Effector CD8-positive, alpha-beta T cell (primary cell): Measurements from ENCODE around the gene MOB2.

ENCODE experiments used
- DNase-seq: peaks from one replicate; lab custom pipeline; 2025; lab: John Stamatoyannopoulos, UW

The MOB2 gene

DNA sequence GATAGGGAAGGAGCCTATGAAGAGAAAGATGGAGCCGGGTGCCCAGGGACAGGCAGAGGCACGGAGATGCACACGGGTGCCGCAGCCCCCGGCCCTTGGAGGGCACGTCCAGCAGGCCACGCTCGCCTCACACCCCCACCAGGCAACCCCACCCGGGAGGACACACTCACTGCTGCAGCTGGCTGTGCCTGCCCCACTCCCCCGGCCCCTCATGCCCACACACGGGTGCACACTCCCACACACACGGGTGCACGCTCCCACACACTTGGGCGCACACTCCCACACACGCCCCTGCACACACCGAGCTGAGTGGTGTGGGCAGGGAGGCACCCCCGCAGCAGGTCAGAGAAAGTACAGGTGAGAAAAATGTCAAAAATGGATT is 1.1 kb downstream of the MOB2 start:
- DNase-seq: no peak

DNA sequence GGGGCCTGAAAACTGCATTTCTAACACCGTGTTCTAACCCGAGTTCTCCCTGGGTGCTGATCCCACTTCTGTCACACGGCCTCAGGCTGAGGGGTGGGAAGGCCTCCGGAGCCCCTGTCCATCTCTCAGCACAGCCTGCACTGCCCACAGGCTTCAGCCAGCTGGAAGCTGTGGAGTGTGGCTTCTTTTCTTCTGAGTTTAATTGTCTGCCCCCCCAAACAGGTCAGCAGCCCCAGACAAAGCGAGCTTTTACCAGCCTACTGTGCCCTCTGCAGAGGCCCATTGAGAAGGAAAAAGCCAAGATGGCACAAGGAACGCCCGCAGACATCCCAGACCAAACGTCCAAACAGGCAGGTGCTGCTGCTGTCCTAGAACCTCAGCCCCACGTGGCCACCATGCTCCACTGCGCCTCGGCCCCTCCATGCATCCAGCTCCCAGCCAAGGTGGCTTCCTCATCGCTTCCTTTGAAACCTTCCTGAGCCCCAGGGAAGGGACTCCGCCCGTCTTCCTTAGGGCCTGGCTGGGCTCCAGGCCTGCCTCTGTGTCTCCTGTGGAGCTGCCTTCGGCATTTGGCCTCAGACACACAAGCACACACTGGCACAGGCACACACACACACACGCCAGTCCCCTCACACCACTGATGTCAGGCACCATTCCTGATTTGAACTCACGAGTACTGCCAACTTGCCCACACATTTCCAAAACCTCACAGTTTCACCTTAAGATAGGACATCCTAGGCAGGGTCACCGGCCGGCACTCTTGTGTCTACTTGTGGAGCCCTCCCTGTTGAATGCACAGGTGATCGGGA is 1.7 kb downstream of the MOB2 start:
- DNase-seq: no peak

DNA sequence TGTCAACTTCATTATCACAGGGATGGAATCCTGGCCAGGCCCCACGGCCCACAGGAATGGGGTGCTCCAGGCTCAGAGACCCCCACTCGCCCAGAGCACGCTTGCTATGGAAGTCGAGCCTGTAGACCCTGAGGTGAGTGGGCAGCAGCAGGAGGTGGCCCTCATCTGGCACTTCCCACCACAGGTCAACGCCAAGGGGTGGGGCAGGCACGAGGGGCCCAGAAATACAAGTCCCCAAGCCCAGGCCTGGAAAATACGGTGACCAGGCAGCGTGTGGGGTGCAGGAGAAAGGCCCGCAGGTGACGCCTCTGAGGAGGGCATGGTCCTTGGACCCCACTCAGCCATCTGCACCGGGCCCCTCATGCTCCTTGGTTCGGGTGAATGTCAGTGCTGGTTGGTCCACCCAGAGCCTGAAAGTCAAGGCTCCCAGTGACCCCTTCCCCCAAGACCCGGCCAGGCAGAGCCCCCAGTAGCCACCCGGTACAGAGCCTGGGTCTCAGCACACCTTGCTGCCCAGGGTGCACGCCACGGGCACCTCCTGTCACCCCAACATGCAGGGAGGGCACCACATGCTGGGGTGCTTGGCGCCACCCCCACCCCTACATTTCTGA is 2.4 kb downstream of the MOB2 start:
- DNase-seq: no peak

DNA sequence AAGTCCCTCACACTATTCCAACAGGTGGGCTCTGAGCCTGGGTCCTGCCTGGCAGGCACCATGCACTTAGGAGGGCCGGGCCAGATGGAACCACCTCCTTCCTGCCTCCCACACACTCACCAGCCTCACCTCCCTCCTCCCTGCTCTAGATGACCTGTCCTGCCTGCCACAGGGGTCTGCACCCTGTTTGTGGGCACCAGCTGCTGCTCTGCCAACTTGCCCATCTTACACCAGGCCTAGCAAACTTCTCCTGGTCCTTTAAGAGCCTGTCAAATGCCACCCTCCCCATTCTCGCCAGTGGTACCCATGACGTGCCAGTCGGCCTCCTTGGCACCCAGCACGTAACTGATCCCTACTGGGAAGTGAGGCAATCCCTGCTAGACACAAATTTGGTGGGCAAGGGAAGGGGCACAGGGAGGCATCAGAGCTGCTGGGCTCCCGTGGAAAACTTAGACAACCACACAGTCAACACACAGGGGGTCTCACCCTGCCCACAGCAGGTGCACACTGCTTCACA is 3.1 kb downstream of the MOB2 start:
- DNase-seq: no peak

DNA sequence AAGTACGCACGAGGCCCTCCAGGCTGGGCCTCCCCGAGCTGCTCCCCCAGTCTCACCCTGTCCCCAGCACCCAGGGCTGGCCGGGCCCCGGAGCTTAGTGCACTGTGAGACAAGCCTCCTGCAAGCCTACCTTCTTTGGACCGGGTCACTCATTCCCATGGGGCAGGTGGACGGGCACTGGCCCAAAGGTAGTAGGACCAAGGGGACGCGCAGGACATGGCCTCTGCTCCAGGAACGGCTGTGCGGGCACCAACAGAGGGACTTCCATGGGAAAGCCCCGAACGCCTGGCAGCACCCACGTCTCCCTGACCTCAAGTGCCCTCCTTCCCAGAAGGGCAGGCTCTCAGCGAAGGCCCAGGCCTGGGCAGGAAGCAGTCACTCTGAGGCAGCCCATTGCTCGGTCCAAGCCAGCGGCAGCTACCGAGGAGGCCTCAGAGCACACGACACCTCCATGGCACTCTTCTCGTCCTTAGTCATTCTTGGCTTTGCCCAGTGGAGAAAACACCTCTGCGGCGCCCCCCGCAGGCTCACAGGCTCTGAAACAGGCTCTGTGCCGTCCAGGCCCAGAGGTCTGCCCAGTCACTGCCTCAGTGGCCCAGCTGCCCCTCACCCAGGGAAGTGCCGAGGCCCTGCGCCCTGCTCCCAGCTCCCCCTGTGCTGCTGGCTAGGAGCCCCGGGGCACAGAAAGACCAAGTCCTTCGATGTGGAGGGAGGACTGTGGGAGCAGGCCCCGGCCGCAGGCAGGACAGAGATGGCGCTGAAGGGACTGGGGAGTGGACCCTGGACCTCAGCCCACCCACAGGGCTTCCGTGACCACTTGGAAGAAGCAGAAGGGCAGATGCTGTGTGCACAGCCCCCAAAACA is 3.8 kb downstream of the MOB2 start:
- no peak for DNase-seq

DNA sequence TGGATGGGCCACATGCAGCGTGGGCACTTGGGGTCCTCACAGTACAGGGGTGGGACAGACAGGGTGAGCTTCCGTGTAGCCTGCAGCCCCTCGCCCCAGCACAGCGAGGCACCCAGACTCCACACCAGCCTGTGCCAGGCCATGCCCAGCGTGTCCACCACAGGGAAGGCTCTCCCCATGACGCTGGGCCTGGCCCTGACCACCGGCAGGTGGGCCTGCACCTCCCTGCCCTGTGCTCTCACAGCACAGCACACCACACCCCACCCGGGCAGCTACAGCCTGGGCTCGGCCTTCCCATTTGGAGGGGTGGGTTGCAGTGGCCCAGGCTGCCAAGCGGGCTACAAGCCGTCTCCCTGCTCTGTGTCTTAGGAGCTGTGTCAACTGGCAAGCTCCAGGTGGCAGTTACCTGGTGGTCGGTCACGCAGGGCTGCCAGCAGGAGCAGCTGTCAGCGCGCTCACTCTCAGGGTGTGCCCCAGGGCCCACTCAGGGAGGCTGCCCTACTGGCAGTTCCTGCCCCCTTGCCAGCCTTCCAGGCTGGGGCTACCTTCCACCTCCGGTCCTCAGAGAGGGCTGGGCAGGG is 4.6 kb downstream of the MOB2 start:
- DNase-seq: no peak

DNA sequence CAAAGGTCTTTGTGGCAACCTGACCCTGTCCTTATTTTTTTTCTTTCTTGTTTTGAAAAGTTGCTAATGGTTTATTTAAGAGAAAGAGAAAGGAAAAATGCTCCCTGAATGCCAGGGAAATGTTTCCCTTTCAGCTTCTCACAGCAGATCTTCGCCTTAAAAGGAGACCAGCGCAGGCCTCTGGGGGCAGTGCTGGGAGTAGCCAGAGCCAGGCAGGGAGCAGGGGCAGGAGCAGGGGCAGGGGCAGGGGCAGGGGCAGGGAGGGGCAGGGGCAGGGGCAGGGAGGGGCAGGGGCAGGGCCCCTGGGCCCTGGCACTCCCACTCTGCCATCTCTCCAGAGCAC is 5.1 kb downstream of the MOB2 start:
- no peak for DNase-seq

DNA sequence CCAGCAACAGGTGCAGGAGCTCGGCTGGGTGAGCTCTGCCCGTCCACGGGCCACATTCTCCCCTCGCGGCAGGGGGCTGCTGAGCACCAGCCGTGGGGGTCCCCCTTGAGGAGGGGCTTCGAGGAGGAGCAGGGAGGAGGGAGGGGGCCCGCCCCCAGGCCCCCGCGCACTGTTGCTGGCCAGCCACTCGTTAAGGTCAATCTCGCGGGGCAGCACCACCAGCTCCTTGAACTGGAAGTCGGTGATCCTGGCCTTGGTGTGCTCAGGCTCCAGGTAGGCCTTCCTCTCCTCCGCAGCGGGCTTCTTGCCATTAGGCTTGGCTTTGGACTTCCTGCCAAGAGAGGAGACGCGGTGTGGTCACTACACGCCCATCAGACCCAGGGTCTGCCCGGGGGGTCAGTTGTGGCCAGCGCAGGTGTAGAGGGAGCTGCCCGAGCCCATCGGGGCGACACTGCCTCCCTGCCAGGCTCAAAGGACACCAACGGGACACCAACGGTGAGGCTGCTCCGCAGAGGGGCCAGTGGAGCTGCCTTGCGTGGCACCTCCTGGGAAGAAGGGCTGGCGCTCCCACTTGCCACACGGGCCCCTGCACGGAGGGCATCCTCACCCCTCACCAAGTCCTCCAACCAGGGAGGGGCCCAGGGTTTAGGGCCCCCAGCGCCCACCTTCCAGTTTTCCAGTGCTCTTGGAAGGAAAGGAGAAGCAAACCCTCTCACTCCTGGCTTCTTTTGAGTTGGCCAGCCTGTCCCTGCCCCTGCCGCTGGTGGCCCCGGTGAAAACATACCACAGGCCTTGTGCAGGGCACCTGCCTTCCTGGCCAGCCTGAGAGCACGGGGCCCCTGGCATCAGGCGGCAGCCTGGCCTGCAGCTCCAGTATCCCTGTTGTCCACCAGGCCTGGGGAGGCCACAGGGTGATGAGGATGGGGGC is 5.8 kb downstream of the MOB2 start:
- DNase-seq: no peak

DNA sequence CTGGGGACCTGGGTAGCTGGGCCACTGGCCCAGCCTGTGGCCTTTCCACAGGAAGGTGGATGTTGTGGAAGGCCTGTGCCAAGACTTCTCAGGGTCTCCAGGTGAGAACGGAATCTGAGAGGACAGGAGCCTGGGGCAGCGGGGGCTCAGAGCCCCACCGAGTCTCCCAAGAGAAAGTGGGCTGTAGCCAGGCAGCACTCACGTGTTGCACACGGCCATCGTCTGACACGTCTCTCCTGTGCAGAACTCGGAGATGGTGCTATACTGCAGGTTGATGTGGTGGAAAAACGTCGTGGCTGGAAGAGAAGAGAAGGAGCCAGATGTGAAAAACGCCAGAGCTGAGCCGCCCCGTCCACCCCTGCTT is 6.4 kb downstream of the MOB2 start:
- no peak for DNase-seq

DNA sequence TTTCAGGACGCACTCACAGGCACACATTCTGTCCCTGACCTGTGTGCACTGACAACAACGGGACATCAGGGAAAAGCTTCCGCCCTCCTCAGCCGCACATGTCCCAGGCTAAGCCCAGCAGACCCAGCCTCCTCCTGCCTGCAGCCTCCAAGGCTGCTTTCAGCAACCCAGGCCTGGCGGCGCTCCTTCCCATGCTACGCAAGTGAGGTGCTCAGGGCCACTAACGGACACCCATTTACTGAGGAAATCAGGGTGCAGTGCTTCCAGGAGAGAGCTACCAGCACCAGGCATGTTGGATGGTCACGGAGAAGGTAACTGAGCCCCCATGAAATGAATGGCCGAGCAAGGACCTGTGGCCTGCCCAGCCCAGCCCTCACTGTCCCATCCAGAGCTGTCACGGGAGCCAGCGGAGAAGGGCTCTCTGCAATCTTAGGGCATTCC is 6.9 kb downstream of the MOB2 start:
- no peak for DNase-seq

DNA sequence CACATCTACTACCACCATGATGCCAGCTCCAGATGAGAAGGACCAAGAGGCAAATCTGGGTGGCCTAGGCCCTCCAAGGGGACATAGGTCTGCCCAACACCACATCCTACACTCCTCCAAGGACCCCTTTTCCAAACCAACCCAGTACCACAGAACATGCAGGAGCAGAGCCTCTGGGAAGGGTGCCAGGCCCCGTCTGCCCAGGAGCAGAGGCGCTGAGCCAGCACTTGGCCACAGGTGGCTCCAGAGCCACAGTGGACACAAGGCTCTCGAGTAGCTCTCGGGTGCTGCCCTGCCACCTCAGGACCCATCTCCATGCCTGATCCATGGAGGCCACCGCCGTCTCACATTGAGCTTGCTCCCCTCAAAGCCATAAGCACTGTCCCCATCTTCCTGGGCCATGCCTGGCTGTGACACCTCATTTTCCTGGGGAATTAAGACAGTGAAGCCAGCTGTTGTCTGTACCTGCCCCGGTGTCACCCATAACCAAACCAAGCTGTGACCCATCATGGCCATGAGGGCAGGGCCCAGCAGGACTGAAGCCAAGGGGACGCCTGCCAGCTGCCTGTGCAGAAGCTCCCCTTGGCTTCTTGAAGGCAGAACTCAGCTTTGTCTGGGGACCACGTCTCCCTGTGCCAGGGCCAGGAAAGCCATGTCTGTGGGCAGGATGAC is 7.4 kb downstream of the MOB2 start:
- DNase-seq: no peak

DNA sequence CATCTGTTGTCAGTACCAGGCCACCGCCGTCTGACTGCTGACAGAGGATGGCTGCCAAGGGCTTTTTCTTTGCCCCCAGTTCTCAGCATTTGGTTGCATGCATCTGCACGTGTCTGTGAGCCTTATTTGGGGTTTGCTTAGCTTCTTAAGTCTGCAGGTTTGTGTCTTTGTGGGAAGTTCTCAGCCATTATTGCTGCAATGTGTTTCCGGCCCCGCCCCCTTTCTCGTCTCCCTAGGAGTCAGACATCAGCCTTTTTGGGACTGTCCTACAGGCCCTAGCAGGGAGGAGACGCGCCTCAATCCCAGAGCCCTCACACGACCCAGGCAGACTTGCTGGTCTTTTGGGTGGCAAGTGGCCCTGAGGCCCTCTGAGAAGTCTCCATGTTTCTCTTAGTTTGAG is 8.0 kb downstream of the MOB2 start:
- no peak for DNase-seq

DNA sequence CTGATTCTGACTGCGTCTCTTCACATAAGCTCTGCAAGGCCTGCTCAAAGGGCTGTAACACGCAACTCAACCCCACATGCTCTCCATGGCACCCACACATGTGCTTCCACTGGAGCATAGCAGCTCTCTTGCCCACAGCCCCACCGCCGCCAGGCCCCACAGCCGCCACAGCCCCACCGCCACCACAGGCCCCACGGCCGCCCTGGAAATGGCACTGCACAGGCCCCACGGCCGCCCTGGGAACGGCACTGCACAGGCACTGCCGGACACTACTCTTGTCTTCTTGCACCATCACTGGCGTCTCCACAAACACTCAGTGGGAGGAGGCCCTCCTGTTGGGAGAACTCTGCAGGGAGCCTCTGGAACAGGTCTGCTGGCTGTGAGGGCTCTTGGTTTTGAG is 8.6 kb downstream of the MOB2 start:
- no peak for DNase-seq

DNA sequence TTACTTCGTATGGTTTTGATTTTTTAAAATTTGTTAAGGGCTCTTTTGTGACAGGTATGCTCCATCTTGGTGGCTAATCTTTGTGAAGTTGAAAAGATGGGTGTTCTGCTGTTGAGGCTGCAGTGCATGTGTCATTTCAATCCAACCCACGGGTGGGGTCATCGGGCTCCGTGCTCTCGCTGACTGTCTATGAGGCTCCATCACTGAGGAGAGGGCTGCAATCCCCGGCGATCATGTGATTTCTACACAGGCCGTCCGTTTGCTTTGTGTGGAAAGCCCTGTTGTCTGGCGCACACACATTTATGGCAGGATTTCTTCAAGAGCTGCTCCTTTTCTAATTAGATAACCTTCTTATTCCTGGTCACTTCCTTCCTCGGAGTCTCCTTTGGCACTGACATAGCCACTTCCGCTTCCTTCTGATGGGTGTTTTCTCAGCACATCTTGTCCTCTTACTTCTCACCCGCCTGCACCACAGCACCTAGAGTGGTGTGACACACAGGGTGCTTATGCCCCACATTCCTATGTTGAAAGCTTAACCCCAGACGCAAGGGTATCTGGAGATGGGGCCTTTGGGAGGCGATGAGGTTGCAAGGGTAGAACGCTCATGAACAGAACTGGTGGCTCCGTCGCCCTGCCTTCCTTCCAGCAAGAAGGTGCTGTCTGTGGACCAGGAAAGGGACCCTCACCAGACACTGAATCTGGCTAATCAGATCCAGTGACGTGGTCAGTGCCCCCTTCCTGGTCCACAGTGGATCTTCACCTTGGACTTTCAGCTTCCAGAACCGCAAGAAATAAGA is 9.4 kb downstream of the MOB2 start:
- DNase-seq: no peak

DNA sequence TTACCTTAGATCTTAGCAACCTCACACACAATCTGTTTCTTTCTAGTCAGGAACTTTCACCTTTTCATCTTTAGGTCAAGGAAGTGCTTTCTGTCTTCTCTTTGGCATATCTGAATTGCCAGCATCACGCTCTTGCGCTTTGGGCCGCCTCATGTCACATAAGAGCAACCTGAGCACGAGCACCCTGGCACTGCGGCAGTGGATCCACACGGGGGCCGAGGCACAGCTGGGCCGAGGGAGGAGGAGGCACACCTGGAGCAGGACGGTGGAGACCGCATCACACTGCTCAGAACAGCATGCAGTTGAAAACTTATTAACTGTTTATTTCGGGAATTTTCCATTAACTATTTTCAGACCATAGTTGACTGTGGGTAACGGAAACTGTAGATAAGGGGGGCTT is 10.7 kb downstream of the MOB2 start:
- no peak for DNase-seq

DNA sequence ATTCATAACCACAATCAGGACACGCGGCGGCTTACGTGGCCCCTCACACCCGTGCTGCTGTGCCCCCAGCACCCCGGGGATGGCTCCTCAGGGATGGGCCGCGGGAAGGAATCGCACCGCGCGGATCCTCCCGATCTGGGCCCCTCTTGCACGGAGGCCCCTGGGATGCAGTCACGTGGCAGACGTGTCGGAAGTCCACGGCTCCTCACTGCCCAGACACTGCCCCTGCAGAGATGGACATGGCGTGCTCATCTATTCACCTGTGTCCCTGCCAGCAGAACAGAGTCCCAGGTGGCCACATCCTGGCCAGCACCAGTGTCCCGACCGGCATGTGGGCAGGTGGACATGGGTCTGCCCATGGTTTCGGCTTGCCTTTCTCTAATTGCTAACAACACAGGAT is 12.8 kb downstream of the MOB2 start:
- DNase-seq: no peak

DNA sequence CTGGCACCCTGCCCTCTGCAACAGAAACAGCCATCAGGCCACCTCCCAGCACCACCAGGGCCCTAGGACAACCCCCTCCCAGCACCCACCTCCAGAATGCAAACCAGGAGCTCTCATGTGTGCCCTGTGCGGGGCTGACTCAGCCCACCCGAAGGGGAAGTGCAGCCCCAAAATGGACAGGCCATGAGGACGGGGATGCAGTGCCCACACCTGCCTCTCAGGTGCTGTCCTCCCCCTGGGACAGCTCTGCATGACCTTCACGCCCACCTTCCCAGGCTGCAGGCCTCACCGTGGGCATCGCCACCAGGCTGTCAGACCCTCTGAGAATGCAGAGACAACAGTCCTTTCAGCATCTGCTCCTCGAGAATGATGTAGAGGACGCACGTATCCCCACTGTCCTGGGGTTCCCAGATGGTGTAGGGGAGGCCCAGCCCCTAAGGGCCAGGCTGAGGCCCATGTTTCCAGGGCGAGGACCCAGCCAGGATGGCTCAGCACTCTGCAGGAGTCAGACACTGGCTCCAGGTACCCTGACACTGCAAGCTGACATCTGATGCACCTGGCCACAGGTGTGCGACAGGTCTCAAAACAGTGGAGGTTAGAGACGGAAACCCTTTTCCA is 13.5 kb downstream of the MOB2 start:
- no peak for DNase-seq

DNA sequence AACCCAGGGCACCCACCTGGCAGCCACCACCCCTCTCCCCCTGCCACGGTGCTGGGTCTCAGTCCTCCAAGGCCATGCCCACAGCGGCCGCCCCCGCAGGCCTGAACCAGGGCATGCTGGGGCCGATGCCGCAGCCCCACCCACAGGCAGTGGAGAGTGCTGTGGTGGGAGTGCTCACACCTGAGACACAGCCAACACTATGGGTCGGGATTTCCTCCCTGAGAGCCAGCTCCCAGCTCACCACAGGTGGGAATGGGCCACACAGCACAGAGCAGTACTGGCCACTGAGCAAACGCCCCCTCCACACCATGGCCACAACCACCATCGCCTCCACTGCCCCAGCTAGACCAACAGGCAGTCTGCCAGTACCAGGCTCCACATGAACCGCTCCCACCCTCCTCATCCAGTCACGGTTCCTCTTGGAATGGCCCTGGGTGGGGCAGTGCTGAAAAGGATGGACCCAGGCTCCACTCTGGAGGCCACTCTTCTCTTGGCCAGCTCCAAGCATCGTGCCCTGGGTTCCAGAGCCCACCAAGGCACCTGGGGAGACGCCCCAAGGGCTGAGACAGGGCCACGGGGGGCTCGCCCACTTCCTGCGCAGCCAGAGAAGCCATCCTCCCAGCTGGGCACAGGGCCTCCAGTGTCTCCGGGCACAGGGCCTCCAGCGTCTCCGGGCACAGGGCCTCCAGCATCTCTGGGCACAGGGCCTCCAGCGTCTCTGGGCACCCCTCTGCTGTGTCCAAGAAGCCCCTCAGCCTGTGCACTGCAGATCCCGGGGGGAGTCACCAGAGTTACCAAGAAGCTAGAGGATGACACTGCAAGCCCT is 14.2 kb downstream of the MOB2 start:
- DNase-seq: no peak

DNA sequence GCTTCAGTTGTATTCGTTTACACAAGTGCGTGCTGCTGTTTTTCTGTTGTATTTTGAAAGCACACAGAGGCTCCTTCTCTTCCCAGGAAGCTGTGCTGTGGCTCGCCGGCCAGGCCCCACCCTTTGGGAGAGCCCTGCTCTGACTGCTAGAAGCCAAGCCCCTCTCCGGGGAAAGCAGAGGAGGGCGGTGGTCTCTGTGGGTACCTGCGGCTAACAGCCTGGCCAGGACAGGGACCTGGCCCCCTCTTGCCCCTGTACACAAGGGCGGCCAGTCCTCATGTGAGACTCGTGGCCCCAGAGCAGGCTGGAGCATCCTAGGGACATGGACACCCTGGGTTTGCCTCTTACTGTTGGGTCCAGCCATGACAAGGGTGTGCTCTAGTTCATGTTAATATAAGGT is 14.8 kb downstream of the MOB2 start:
- DNase-seq: no peak
